VCaP (cell line): ENCODE data around the gene MYO7B.

Source experiments
- H3K27ac ChIP-seq: fragments of 450-650 bp; 2 replicates; pipeline ENCODE4 v1.5.1; 2017
- TF ChIP-seq, protein P1 (sequence below): fragments of 450-650 bp; conservative IDR thresholded peaks from 2 replicates; pipeline ENCODE4 v1.5.1; 2017; ENCODE audit warnings: mild to moderate bottlenecking, moderate library complexity

The MYO7B gene

DNA sequence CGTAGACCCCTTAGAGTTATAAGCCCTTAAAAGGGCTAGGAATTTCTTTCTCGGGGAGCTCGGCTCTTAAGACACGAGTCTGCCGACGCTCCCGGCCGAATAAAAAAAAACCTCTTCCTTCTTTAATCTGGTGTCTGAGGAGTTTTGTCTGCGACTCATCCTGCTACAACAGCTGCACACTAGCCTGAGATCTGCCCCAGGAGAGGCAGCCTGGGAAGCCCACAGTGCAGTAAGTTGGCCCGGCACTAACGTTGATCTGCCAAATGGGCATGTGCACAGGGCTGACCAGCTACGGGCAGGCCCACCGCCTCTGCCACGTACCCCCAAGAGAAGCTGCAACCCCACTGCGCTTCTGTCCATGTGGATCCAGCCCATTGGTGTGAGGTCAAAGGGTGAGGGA lies 148.3 kb downstream of the MYO7B start:
- H3K27ac ChIP-seq = no peak overlapping the region
- TF ChIP-seq, protein P1, sequence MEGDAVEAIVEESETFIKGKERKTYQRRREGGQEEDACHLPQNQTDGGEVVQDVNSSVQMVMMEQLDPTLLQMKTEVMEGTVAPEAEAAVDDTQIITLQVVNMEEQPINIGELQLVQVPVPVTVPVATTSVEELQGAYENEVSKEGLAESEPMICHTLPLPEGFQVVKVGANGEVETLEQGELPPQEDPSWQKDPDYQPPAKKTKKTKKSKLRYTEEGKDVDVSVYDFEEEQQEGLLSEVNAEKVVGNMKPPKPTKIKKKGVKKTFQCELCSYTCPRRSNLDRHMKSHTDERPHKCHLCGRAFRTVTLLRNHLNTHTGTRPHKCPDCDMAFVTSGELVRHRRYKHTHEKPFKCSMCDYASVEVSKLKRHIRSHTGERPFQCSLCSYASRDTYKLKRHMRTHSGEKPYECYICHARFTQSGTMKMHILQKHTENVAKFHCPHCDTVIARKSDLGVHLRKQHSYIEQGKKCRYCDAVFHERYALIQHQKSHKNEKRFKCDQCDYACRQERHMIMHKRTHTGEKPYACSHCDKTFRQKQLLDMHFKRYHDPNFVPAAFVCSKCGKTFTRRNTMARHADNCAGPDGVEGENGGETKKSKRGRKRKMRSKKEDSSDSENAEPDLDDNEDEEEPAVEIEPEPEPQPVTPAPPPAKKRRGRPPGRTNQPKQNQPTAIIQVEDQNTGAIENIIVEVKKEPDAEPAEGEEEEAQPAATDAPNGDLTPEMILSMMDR = no peak

DNA sequence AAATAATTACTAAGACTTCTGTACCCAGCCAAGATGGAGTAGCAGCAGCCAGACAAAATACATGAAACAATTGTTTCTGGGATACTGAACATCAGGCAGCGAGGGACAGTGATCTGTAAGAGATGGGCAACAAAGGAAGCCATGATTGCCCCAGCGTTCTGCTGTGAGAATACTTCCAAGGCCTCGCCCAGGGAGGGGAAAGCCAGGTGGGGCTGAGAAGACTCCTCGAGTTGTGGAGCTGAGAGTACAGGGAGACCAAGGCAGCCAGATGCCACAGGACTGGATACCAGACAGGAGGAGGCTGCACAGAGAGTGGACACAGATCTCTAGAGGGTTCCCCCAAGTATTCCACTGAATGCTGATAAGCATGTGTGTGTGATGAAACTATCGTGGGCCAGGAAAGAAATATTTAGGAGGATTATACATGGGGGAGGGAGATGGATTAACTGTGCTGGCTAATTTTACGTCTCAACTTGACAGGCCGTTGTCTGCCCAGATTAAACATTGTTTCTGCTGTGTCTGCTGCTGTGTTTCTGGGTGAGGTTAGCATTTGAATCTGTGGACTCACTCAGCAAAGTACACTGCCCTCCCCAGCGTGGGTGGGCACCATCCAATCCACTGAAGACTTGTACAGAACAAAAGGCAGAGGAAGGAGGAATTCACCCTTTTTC lies 150.1 kb downstream of the MYO7B start:
- no peak overlapping the region for H3K27ac ChIP-seq

More for the DNA sequence above, 150.1 kb downstream of the MYO7B start:
- TF ChIP-seq, protein P1 = no peak
